H7 (cell line): ENCODE data around the gene P2RY14. TPM values are rescaled to one million over a fixed set of nuclear protein-coding genes. Genes with fewer than 3 reads are reported as not detected.

Experiments
- DNase-seq: peaks from one replicate; pipeline ENCODE4 v3.0.0; 2012
- H3K27me3 ChIP-seq: 2 replicates; pipeline ENCODE4 v1.6.0; 2011; ENCODE audit warnings: mild to moderate bottlenecking, low read length; ENCODE audit not compliant: control insufficient read depth, insufficient read depth
- H3K36me3 ChIP-seq: replicated peaks from 2 replicates; pipeline ENCODE4 v1.5.1; 2011; ENCODE audit warnings: low read length; ENCODE audit not compliant: control insufficient read depth, insufficient read depth
- H3K4me3 ChIP-seq: 2 replicates; pipeline ENCODE4 v1.5.1; 2011; ENCODE audit warnings: low read depth, mild to moderate bottlenecking, control low read depth, low read length, moderate library complexity; ENCODE audit not compliant: insufficient read depth
- total RNA-seq: library from RNA; depleted of rRNA; stranded (reverse); fragments of >200 nt; shearing (Covaris generic); gene quantifications from 2 replicates; pipeline ENCODE4 v1.2.3, GENCODE V29; 2014

Gene P2RY14
- total RNA-seq, 1 experiment from 2014 or later: not detected

DNA sequence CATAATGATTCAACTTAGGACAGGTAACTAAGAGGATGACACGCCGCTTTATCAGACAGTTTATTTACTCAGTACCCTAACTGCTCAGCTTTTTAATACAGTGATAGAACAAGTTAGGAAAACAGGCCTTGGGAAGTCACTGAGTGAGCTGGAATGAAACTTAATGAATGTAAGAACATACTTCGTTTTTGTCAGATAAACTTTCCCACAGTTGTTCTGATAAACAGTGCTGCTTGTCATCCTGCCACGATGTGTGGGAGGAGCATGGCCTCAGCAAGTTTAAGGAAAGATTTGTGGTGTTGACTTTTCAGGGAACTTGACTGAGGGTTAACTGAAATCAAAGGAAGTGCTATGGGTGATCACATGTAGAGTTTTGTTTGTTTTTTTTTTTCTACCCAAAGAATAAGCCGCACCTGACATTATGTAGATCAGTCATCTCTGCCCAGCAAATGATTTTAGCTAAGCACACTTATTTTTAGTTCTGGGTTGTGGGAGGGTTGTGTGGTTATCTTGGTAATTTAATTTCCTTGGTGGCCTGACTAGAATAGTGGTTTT, 5.6 kb upstream of the P2RY14 start:
- H3K27me3 ChIP-seq: no peaks in the 10 kb centered on the region
- no peak overlapping the region for H3K4me3 ChIP-seq
- no peaks in the 10 kb centered on the region; the same call in 1 of the 2 replicates for H3K36me3 ChIP-seq
- DNase-seq: no peak

DNA sequence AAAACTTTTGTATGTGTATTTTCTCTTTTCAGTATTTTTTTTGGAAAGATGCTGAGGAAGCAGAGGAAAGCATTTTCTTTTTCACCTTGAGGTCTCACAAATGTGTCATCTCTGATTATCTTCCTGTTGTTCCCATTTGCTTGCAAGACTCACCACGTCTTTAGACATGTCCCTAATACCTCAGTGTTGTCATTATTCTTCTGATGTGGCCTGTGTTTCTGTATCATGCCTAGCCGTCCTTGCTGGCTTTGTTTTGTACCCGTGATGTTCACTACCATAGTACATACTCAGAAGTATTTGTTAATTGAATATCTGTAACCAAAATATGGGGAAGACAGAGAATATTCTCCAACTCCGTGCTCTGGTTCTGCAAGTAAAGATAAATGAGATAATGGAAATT, 5.0 kb upstream of the P2RY14 start:
- Histone ChIP-seq H3K4me3 (no peak overlapping the region), H3K36me3 (no peaks in the 10 kb centered on the region; the same call in 1 of the 2 replicates)

DNA sequence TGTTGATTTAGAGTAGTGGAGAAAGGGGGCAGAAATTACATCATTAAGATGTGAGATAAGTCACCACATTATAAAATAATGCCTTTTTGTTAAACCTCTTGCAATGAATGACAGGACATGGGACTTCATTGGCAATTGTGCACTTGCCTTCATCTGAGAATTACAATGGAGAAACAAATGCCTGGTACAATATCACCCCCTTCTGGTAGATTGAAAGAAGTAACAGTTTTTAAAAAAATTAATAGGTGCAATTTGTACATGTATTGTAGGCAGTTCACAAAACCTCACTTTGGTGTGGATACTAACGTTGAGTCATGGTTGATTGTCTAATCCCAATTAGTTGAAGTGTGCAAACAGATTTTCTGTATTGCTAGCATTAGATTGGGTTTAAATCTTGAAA, 4.6 kb upstream of the P2RY14 start:
- no peak overlapping the region for H3K4me3 ChIP-seq
- H3K27me3 ChIP-seq: no peaks in the 10 kb centered on the region
- DNase-seq: peak; percentile 25
- H3K36me3 ChIP-seq: no peaks in the 10 kb centered on the region; the same call in 1 of the 2 replicates

More for the DNA sequence above, 5.0 kb upstream of the P2RY14 start:
- no peak for DNase-seq
- H3K27me3 ChIP-seq: no peaks in the 10 kb centered on the region

DNA sequence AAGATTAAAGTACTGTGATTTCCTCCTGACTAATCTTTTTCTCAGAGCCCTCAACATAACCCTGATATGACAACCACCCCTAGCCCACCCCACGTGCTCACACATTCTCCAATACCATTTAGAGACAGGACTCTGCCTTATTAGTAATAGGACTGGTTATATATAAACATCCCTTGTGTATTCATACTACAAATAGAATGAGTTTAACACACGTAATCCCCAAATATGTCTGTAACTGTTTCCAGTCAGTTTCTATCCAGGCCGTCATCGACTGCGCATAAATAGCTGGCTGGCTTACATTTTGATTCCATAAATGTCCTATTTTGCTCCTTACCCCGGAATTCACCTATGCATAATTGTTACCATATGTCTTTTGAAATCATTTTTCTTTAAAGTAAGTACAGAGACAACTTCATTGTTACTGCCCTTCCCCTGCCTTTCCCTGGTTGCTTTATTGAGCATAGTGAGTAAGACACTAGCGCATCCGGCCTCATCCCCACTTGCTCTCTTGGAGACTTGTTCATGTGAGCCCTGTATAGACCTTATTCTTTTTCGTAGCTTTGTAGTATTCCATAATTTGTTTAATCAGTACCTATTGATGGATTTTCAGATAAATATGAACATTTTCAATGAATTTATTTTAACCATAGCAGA, 3.5 kb upstream of the P2RY14 start:
- H3K27me3 ChIP-seq: no peaks in the 10 kb centered on the region
- no peak for DNase-seq
- H3K36me3 ChIP-seq: no peaks in the 10 kb centered on the region; the same call in 1 of the 2 replicates
- no peak overlapping the region for H3K4me3 ChIP-seq

DNA sequence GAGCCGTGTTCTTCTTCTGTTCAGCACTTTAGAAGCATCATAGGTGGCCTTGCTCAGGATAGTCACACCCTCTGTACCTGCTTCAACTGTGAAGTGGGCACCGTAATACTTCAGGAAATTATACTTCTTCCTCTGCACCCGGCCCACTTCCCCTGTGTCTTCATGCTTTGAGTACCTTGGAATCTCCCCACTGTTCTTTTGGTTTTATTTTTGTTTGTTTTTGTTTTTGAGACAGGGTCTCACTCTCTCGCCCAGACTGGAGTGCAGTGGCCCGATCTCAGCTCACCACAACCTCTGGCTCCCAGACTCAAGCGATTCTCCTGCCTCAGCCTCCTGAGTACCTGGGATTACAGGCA, 1.7 kb downstream of the P2RY14 start:
- H3K36me3 ChIP-seq: no peaks in the 10 kb centered on the region; the same call in 1 of the 2 replicates
- no peak for DNase-seq
- H3K27me3 ChIP-seq: no peaks in the 10 kb centered on the region
- H3K4me3 ChIP-seq: no peak overlapping the region

DNA sequence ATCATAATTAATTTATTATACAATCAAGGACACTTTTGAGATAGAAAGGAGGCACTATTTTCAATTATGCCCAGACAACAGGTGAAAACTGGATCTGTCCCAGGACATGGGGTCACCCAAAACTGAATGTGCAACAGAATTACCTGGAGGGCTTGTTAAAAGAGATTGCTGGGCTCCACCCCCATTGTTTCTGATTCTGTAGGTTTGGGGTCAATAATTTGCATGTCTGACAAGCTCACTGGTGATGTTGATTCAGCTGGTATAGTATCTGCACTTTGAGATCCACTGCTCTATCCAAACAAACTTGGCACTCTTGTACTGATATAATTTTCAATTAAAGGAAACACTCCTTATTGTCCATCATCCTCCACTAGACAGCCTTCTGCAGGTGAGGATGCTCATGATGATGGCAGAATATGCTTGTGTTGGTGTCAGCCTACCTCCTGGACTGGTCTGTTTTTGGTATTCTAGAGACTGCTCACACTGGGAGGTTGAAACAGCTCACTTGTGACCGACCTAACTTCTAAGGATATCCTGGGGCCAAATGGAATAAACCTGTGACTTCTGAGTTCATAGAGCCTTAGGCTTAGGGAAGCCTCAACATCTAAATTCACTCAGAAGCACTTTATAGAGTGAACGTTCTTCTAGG, 2.2 kb downstream of the P2RY14 start:
- Histone ChIP-seq H3K27me3 (no peaks in the 10 kb centered on the region), H3K36me3 (no peaks in the 10 kb centered on the region; the same call in 1 of the 2 replicates), H3K4me3 (no peak overlapping the region)
- no peak for DNase-seq

DNA sequence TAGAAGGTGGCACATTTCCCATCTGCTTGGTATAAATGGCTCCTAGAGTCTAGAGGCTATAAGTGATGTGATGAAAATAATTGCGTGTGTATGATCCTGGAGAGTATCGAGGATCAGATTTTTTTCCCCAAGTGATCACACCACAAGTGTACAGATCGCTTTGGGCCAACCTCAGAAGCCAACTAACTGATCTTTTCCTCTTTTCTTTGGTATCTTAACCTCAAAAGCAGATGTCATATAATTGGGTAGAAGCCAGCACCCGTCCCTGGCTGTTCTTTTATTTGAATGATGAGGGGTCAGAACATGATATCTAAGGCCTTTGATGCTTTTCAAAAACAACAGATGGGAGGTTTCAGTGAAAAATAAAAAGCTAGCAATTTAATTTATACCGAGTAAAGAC, 3.3 kb downstream of the P2RY14 start:
- Histone ChIP-seq H3K36me3 (no peaks in the 10 kb centered on the region), H3K27me3 (no peaks in the 10 kb centered on the region), H3K4me3 (no peak overlapping the region)
- DNase-seq: no peak

DNA sequence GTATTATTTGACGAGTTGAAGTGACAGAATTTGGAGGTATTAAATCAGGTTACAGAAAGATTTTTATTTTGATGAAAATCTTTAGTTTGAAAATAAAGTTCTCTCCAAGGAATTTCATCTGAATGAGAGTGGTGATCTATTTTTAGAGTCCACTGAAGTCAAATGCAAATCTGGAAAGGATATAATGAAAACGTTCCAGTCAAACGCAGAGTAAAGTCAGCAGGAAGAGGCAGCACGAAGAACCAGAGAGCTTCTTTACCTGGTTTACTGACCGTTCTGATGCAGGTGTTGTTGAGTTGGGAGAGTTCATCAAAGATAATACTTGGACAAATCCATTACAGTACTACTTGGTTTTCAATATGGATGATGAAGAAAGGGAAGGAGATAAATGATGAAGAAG, 8.7 kb downstream of the P2RY14 start:
- DNase-seq: no peak
- Histone ChIP-seq H3K27me3 (no peaks in the 10 kb centered on the region), H3K4me3 (no peak overlapping the region), H3K36me3 (no peaks in the 10 kb centered on the region)

DNA sequence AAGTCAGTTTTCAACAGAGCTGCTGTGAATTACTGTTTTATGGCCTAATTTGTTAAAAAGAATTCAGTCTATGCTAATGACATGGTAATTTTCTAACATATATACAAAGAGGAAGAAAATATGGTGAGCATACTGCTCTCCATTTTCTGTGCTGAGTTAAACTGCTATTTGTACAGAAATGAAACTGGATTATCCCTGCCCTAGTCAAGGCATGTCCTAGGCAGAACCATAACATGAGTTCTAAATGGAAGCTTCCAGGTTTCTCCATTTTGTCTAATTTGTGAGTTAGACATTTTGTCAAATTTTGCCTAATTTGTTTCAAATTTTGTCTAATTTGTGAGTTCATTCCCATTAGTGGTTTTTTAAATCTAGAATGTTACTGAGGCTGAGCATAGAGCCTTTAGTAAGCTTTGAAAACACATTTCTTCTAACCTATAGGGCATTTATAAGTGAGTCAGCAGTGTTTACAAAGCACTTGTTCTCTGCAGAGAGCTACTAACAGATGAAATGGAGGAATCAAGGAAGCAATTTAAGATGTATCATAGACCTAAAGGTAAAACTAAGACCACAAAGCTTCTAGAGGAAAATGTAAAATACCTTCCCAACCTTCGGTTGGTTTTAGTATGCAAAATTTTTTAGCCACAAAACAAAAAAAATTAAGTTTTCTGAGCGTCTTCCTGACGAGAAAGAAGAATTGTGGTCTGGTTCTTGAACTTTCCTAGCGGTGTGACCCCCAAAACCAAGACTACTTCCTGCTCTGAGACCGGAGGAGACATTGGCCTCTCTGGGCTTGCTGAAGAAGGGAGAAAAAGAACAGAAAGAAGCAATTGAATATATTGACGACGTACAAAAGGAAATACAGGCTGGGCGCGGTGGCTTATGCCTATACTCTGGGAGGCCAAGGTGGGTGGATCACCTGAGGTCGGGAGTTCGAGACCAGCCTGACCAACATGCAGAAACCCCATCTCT, 9.8 kb downstream of the P2RY14 start:
- no peak for DNase-seq
- no peaks in the 10 kb centered on the region for H3K36me3 ChIP-seq
- H3K27me3 ChIP-seq: no peaks in the 10 kb centered on the region
- H3K4me3 ChIP-seq: no peak overlapping the region

DNA sequence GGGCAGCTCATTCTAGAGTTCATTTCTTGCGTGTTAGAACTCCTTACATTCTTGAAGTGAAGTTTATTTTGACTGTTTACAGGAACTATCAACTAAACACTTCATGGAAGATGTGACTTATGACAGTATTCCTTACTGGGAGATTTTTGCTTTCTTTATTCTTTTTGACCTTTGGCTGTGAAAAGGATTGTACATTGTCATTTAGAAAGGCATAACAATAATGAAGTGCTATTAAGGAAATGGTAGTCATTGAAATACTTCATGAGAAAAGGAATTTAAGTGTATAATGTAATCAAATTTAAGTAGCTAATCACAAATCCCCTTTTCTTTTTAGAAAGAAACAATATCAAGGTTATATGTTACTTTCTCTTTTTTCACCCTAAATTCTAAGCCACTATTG, 11.3 kb downstream of the P2RY14 start:
- Histone ChIP-seq H3K4me3 (no peak overlapping the region), H3K27me3 (no peaks in the 10 kb centered on the region), H3K36me3 (no peaks in the 10 kb centered on the region)
- DNase-seq: no peak

DNA sequence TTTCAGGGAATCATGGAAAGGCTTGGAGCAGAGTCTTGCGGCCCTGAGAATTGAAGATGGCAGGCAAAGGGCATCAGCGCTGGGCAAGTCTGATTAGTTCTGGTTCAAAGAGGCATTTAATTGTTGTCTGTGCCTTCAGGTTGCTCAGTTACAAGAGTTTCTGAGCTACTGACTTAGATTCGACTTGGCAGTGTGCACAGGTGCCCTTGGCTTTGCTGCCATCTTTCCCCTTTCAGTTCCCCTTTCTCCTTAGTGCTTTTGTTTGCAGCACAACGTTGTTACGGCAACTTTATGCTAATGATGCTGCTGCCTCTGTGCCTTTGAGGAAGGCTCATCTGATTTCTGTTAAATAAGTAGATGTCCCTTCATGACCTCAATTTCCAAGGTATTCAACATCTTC, 12.5 kb downstream of the P2RY14 start:
- DNase-seq: no peak
- H3K4me3 ChIP-seq: no peak overlapping the region
- H3K27me3 ChIP-seq: no peaks in the 10 kb centered on the region
- no peaks in the 10 kb centered on the region for H3K36me3 ChIP-seq

DNA sequence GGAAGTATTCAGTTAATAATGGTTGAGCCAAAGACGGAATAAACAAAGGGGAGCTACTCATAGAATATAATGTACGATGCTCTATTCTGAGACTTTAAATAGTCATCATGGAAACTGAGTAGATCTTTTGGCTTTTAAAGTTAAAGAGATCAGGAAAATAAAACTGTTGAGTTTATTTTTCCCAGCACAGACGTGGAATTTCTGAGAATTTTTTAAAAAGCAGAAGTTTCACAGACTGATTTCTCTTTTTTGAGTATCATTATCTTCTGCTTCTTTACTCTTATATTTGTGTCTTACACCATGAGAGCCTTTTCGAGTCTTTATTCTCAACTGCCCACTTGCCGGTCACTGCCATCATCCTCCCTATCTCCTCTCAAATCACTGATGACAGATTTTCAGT, 13.2 kb downstream of the P2RY14 start:
- no peak for DNase-seq
- no peaks in the 10 kb centered on the region for H3K36me3 ChIP-seq
- H3K27me3 ChIP-seq: no peaks in the 10 kb centered on the region
- no peak overlapping the region for H3K4me3 ChIP-seq

DNA sequence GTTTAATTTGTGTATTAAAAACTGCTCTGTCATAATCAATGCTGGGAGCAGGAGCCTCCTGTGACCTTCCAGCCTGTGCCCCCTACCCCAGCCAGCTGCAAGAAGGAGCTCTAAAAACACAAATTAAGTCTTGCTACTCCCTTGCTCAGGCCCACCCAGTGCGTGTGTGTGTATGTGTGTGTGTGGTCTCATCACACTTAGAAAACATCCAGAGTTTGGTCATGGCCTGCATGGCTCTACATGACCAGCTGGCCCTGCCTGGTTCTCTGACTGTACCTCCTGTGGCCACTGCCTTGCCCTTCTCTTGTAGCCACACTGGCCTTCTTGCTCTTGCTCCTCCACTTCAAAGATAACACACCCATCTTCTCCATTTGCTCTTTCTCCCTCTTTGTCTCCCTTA, 13.7 kb downstream of the P2RY14 start:
- Histone ChIP-seq H3K36me3 (no peaks in the 10 kb centered on the region), H3K27me3 (no peaks in the 10 kb centered on the region), H3K4me3 (no peak overlapping the region)
- no peak for DNase-seq

DNA sequence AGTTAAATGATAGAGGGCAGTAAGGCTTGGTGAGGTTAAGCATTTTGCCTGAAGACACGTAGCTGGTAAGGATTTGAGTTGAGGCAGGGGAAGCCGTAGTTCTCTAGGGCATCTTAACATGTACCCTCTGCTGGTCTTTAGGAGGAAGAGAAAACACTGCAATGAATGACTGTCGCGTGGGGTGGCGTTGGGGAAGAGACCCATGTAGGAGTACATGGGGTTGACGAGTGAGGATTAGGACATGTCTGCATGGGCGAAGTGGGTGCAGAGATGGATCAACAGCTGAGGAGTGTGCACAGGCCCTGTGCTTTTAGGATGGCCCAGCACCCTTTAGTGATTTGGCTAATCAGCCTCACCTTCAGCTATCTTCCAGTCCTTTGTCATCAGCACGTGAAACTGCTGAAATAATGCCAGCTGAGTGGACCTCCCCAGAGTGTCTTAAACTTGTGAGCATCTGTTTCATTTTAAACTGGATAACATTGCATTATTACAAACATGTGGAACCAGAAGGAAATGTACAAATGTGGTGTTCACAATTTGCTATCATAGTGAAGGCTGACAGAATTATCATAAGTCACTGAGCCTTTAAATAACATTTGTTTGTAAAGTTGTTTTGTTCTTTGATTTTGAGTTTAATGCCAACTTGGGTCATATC, 15.3 kb downstream of the P2RY14 start:
- H3K27me3 ChIP-seq: no peaks in the 10 kb centered on the region
- no peak for DNase-seq
- H3K4me3 ChIP-seq: no peak overlapping the region
- H3K36me3 ChIP-seq: no peaks in the 10 kb centered on the region
